Activated B cell treated with CpG ODN at 0.5 μM for 24 hours (primary cell): Measurements from ENCODE around the gene DGKI. TPM values are rescaled to one million over a fixed set of nuclear protein-coding genes. Genes with fewer than 3 reads are reported as not detected.

ENCODE experiments used
- ATAC-seq: fragments of 200-7000 bp; cut with Tn5 transposase; one replicate; pipeline ENCODE4 v1.10.0; 2021; ENCODE audit warnings: low read depth, mild to moderate bottlenecking, moderate library complexity
- CTCF ChIA-PET: fragments of 350-600 bp; sonication (Branson Sonifier 250); formaldehyde crosslinking; loops from one replicate; lab custom pipeline; 2021; ENCODE audit warnings: antibody characterized with exemption; lab: Charles Lee
- POLR2A ChIA-PET: fragments of 350-600 bp; sonication (Branson Sonifier 250); formaldehyde crosslinking; loops from one replicate; lab custom pipeline; 2021; ENCODE audit warnings: antibody characterized with exemption; lab: Charles Lee
- DNase-seq: peaks from one replicate; pipeline ENCODE4 v3.0.0; 2022
- H3K27ac Mint-ChIP-seq: one replicate; pipeline ENCODE4 v1.8.0; 2020; ENCODE audit warnings: mixed read lengths
- H3K27me3 Mint-ChIP-seq: one replicate; pipeline ENCODE4 v1.8.0; 2021; ENCODE audit warnings: mixed read lengths
- H3K36me3 Mint-ChIP-seq: one replicate; pipeline ENCODE4 v1.8.0; 2021; ENCODE audit warnings: low read depth, mixed read lengths
- H3K4me1 Mint-ChIP-seq: one replicate; pipeline ENCODE4 v1.8.0; 2021; ENCODE audit warnings: mixed read lengths
- H3K4me3 Mint-ChIP-seq: one replicate; pipeline ENCODE4 v1.8.0; 2020; ENCODE audit warnings: mild to moderate bottlenecking, mixed read lengths
- H3K9me3 Mint-ChIP-seq: one replicate; pipeline ENCODE4 v1.8.0; 2020; ENCODE audit warnings: mixed read lengths
- intact Hi-C: fragments of 100-400 bp; cut with micrococcal nuclease; formaldehyde crosslinking; loops from one replicate; pipeline ENCODE4 v1.15.1; 2024
- total RNA-seq: library from RNA; stranded (reverse); gene quantifications from 2 replicates; pipeline ENCODE4 v1.2.3, GENCODE V29; 2022
- TF ChIP-seq, protein P1 (sequence below): fragments of 200-600 bp; IDR thresholded peaks from one replicate; pipeline ENCODE4 v1.8.0; 2022; ENCODE audit warnings: antibody characterized with exemption, mild to moderate bottlenecking

Gene DGKI
- total RNA-seq, 1 donor from 2014 or later: not detected

GRCh38 chr7:137546009-137546408 lies 300.8 kb downstream of the DGKI start:
- H3K36me3 Mint-ChIP-seq: no peaks in the 10 kb centered on the region
- no peak overlapping the region for H3K4me3 Mint-ChIP-seq
- ATAC-seq: no peak
- no peaks in the 10 kb centered on the region for H3K4me1 Mint-ChIP-seq
- ChIA-PET POLR2A (no interaction called here), CTCF (no interaction called here)
- DNase-seq: no peak
- no peaks in the 10 kb centered on the region for H3K9me3 Mint-ChIP-seq
- TF ChIP-seq, protein P1, sequence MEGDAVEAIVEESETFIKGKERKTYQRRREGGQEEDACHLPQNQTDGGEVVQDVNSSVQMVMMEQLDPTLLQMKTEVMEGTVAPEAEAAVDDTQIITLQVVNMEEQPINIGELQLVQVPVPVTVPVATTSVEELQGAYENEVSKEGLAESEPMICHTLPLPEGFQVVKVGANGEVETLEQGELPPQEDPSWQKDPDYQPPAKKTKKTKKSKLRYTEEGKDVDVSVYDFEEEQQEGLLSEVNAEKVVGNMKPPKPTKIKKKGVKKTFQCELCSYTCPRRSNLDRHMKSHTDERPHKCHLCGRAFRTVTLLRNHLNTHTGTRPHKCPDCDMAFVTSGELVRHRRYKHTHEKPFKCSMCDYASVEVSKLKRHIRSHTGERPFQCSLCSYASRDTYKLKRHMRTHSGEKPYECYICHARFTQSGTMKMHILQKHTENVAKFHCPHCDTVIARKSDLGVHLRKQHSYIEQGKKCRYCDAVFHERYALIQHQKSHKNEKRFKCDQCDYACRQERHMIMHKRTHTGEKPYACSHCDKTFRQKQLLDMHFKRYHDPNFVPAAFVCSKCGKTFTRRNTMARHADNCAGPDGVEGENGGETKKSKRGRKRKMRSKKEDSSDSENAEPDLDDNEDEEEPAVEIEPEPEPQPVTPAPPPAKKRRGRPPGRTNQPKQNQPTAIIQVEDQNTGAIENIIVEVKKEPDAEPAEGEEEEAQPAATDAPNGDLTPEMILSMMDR: no peak
- H3K27me3 Mint-ChIP-seq: no peaks in the 10 kb centered on the region
- intact Hi-C loops: no loop called here
- no peak overlapping the region for H3K27ac Mint-ChIP-seq

GRCh38 chr7:137545059-137545716 lies 301.6 kb downstream of the DGKI start:
- DNase-seq: no peak
- Mint-ChIP-seq H3K4me3 (no peak overlapping the region), H3K9me3 (no peaks in the 10 kb centered on the region), H3K36me3 (no peaks in the 10 kb centered on the region), H3K27me3 (no peaks in the 10 kb centered on the region), H3K27ac (no peak overlapping the region), H3K4me1 (no peaks in the 10 kb centered on the region)
- POLR2A ChIA-PET: no interaction called here
- TF ChIP-seq, protein P1: no peak
- intact Hi-C loops: no loop called here
- CTCF ChIA-PET: no interaction called here
- ATAC-seq: no peak

DNA sequence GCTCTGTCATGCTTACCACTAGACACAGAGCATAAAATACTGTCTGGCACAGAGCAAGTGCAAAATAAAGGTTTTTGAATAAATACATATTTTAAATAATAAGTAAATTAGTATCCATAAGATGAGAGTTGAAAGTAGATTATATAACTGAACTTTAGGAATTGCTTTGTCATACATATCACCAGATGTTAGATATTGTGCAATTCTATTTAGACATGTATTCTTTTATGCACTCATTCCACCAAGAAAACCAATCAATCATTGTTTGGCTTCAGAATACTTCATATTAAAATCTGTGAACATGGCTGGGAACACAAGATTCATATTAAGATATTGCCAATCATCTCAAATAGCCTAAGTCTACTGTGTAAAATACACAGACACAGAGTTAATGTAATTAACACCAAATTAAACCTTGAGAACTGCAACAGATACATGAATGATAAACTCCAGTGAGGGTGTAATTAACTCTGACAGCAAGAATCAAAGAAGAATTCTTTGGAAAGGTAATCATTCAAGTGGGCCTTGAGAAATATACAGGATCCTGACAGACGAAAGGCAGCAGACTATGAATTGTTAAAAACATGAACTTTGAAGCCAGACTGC lies 302.2 kb downstream of the DGKI start:
- ATAC-seq (no peak), DNase-seq (no peak)
- H3K36me3 Mint-ChIP-seq: no peaks in the 10 kb centered on the region
- intact Hi-C loops: no loop called here
- H3K27ac Mint-ChIP-seq: no peak overlapping the region
- H3K27me3 Mint-ChIP-seq: no peaks in the 10 kb centered on the region
- H3K4me3 Mint-ChIP-seq: no peak overlapping the region
- no peaks in the 10 kb centered on the region for H3K4me1 Mint-ChIP-seq
- TF ChIP-seq, protein P1: no peak
- POLR2A ChIA-PET: no interaction called here
- CTCF ChIA-PET: no interaction called here
- no peaks in the 10 kb centered on the region for H3K9me3 Mint-ChIP-seq

DNA sequence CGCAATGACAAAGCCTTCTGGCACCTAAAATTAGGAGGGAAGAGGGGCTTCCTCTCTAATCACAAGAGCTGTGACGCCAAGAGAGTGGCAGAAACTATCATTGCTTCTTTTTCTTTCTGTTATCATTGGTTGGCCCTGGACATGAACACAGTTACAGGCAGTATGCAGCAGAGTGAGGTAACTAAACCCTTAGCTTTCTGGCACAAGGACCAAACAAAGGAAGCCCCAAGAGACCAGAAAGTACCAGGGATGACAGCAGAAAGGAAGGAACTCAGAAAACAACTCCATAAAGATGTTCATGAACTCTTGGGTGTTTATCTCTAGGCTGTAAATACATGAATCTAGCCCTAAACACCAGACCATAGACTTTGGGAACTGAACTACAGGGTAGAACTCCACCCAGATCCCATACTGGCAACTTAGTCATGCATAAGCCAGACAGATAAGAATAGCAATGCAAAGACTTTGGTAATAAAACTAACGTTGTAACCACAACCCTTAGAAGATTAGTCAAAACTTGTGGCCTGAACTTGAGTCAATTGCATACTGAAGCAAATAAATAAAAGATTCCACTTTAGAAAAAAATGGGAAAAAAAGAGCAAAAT lies 307.6 kb downstream of the DGKI start:
- no peaks in the 10 kb centered on the region for H3K9me3 Mint-ChIP-seq
- no peak for DNase-seq
- ChIA-PET CTCF (no interaction called here), POLR2A (no interaction called here)
- ATAC-seq: no peak
- intact Hi-C loops: no loop called here
- TF ChIP-seq, protein P1: no peak
- H3K27me3 Mint-ChIP-seq: no peaks in the 10 kb centered on the region
- H3K4me1 Mint-ChIP-seq: no peaks in the 10 kb centered on the region
- no peak overlapping the region for H3K27ac Mint-ChIP-seq
- no peaks in the 10 kb centered on the region for H3K36me3 Mint-ChIP-seq
- no peak overlapping the region for H3K4me3 Mint-ChIP-seq

GRCh38 chr7:137538361-137538762 lies 308.4 kb downstream of the DGKI start:
- ChIA-PET POLR2A (no interaction called here), CTCF (no interaction called here)

More at GRCh38 chr7:137538361-137538762, 308.4 kb downstream of the DGKI start:
- H3K27ac Mint-ChIP-seq: no peak overlapping the region
- intact Hi-C loops: no loop called here
- H3K36me3 Mint-ChIP-seq: no peaks in the 10 kb centered on the region
- no peak for DNase-seq
- H3K27me3 Mint-ChIP-seq: no peaks in the 10 kb centered on the region
- H3K9me3 Mint-ChIP-seq: no peaks in the 10 kb centered on the region
- ATAC-seq: no peak
- no peak overlapping the region for H3K4me3 Mint-ChIP-seq
- TF ChIP-seq, protein P1: no peak
- no peaks in the 10 kb centered on the region for H3K4me1 Mint-ChIP-seq
